ENCODE results near the gene COL4A1.

DNA sequence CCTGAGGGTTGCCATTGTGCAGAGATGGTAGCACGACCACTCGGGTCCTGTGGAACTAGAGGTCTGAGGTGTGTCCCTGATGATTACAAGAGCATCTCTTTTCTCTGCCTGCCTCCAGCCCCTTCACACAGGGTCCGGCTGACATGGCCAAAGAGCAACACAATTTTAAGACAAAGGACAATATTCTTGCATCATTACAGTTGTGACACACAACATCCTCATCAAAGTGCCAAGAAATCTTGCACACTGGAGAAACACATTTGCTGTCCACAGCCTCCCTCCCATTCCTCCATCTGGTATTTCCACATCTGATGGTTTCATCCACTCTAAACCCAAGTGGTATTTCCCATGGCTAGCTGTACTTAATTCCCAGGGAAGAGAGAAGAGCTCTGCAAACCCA lies 12.8 kb downstream of the COL4A1 start:
- TF ChIP-seq SUZ12 (IDR thresholded peaks at IDR 0.05; ENCODE audit: extremely low read depth, insufficient read depth, insufficient read length) = no peak
- TF ChIP-seq YY1 (IDR thresholded peaks at IDR 0.05; ENCODE audit: insufficient read depth, insufficient read length) = no peak
